Adrenal gland (tissue), 12 donors: ENCODE results near the gene IQSEC3. TPM values are rescaled to one million over a fixed set of nuclear protein-coding genes. Genes with fewer than 3 reads are reported as not detected.

Experiments used
- DNase-seq, 7 donors: peaks; one replicate each; pipeline ENCODE4 v3.0.0-alpha.2; 2019 to 2020
- H3K27ac ChIP-seq, 5 donors: fragments of 200-600 bp; sonication (generic) in 4 of 5; 1 replicate in 3 of 5; 2 replicates in 2 of 5; pipeline versions ENCODE4 v1.5.1 to v1.8.0; 2016 to 2020; ENCODE audit warnings: mild to moderate bottlenecking in 1 of 5
- H3K27me3 ChIP-seq: fragments of 200-600 bp; 2 replicates; pipeline ENCODE4 v1.8.0; 2021
- H3K36me3 ChIP-seq, 2 donors: fragments of 200-600 bp; replicated peaks in 1 of 2; 1 replicate in 1 of 2; 2 replicates in 1 of 2; pipeline versions ENCODE4 v1.5.1 to v1.8.0; 2018 to 2022
- H3K4me1 ChIP-seq, 2 donors: fragments of 200-600 bp; replicated peaks in 1 of 2; 1 replicate in 1 of 2; 2 replicates in 1 of 2; pipeline versions ENCODE4 v1.5.1 to v1.8.0; 2018 to 2021
- H3K4me3 ChIP-seq, 4 donors: fragments of 200-600 bp; sonication (generic) in 3 of 4; one replicate each; pipeline ENCODE4 v1.5.1; 2016 to 2018
- H3K9me3 ChIP-seq, 3 donors: fragments of 200-600 bp; sonication (generic) in 1 of 3; replicated peaks in 1 of 3; 1 replicate in 2 of 3; 2 replicates in 1 of 3; pipeline versions ENCODE4 v1.5.1 to v1.8.0; 2016 to 2021
- CTCF ChIP-seq, 6 experiments: fragments of 450-650 bp in 4 of 6; fragments of 200-600 bp in 2 of 6; sonication (generic) in 1 of 6; IDR thresholded peaks; 1 replicate in 5 of 6; 2 replicates in 1 of 6; pipeline versions ENCODE4 v1.5.1 to v1.8.0; 2016 to 2021; ENCODE audit warnings: antibody characterized with exemption in 6 of 6, mild to moderate bottlenecking in 2 of 6, moderate library complexity in 1 of 6
- POLR2A ChIP-seq, 2 donors: fragments of 450-650 bp; IDR thresholded peaks; one replicate each; pipeline ENCODE4 v1.6.1; 2017; ENCODE audit warnings: antibody characterized with exemption in 2 of 2, mild to moderate bottlenecking in 2 of 2, moderate library complexity in 1 of 2
- WGBS, 4 donors: extraction: QIAGEN DNeasy Blood & Tissue Kit in 2 of 4; methylation state at CpG; one replicate each; pipeline versions ENCODE4 v1.1.5 to v1.1.7; 2013 to 2017; 5-methylcytosine and 5-hydroxymethylcytosine counted together
- intact Hi-C, 2 donors: fragments of 100-400 bp; cut with DNase I; formaldehyde crosslinking; loops; one replicate each; pipeline versions ENCODE4 v1.14.1 to v1.15.0; 2022 to 2023
- polyA plus RNA-seq, 3 donors: library from polyadenylated mRNA; stranded (reverse); fragments of 200-250 nt in 2 of 3; fragments of 350-450 nt in 1 of 3; fragmentation: Illumina TruSeq in 1 of 3; extraction: RNeasy Lipid Tissue Mini Kit (QIAGEN cat#74804) in 1 of 3; gene quantifications; one replicate each; pipeline ENCODE4 v1.2.3, GENCODE V29; 2013 to 2014
- total RNA-seq, 9 donors: library from RNA; depleted of rRNA in 4 of 9; stranded (reverse); fragments of >200 nt in 4 of 9; fragments of 120-200 nt in 1 of 9; fragmentation: NEBNext Ultra II Directional in 1 of 9; extraction: Animal tissue kit (Norgen Biotek cat#: 25700) in 1 of 9; gene quantifications; one replicate each; pipeline versions ENCODE4 v1.1.0 to v1.2.4, GENCODE V29; 2013 to 2023
- donor health status: healthy with polysubstance abuse.
- donor health status: Bipolar disorder and iron deficiency.
- donor health status: DM: yes; HTN: yes; CAD: no.
- donor health status: DM: no; HTN: no; CAD: no.
- donor health status: DM: no; HTN: no; CAD: no.
- donor health status: DM: yes; HTN: yes; CAD: no.

The IQSEC3 gene
- total and polyA plus RNA-seq, 12 donors: 0.13 to 6.3 (median 1.00) TPM

- TF ChIP-seq CTCF (IDR thresholded peaks at IDR 0.05) (no peak), POLR2A (IDR thresholded peaks at IDR 0.05) (no peak)
- H3K36me3 ChIP-seq: no peaks in the 10 kb centered on the region
- no peak overlapping the region for H3K4me3 ChIP-seq
- no peak for DNase-seq
- no peaks in the 10 kb centered on the region for H3K4me1 ChIP-seq
- H3K27me3 ChIP-seq: no peaks in the 10 kb centered on the region
- no peak overlapping the region for H3K27ac ChIP-seq
- H3K9me3 ChIP-seq: no peaks in the 10 kb centered on the region
- intact Hi-C loops: no loop called here
- 79 to 83% (median 81%) methylated on average over 11 of the region's 11 CpGs for WGBS, 4 donors
These were observed 55.1 kb downstream of the IQSEC3 start for GRCh38 chr12:121647-122046.

DNA sequence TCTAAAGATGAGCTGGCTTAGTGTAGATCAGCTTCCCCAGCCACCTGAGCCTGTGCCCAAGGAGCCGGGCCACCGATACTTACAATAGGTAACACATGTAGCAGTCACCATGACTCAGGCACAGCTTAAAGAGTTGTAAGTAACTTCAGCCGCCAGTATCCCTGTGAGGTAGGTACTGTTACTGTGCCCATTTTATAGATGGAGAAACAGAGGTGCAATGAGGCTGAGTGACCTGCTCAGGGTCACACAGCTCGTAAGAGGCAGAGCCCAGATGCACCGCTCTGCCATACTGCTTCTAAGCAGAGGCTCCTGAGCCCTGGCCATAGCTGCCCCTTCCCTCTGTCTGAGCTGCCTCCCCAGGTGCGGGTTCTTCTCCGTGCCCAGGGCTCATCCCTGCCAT lies 58.5 kb downstream of the IQSEC3 start:
- no peak overlapping the region for H3K27ac ChIP-seq
- no peak overlapping the region for H3K4me3 ChIP-seq
- DNase-seq: no peak
- intact Hi-C loops: no loop called here
- H3K27me3 ChIP-seq: no peaks in the 10 kb centered on the region
- no peaks in the 10 kb centered on the region for H3K36me3 ChIP-seq
- H3K9me3 ChIP-seq: no peaks in the 10 kb centered on the region
- WGBS, 4 donors: 87 to 93% (median 89%) methylated on average over 7 of the region's 7 CpGs
- H3K4me1 ChIP-seq: no peaks in the 10 kb centered on the region
- TF ChIP-seq CTCF (IDR thresholded peaks at IDR 0.05) (no peak), POLR2A (IDR thresholded peaks at IDR 0.05) (no peak)

DNA sequence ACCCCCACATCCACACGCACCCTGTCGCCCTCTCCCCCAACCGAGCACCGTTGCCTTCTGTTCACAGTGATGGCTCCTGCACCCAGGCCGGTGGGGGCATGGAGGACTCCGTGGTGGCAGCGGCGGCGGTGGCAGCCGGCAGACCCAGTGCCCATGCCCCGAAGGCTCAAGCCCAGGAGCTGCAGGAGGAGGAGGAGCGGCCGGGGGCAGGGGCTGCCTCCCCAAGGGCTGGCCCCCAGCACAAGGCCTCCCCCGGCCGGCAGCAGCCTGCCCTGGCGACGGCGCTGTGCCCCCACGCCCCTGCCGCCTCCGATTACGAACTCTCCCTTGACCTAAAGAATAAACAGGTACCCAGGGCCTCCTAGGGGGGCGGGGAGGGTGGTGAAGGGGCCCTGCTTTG lies 59.0 kb downstream of the IQSEC3 start:
- DNase-seq: no peak
- Histone ChIP-seq H3K9me3 (no peaks in the 10 kb centered on the region), H3K4me1 (no peaks in the 10 kb centered on the region), H3K27me3 (no peaks in the 10 kb centered on the region), H3K36me3 (no peaks in the 10 kb centered on the region), H3K4me3 (no peak overlapping the region), H3K27ac (no peak overlapping the region)
- intact Hi-C loops: no loop called here
- 60 to 74% (median 72%) methylated on average over 5 to 23 of the region's 23 CpGs for WGBS, 4 donors
- TF ChIP-seq POLR2A (IDR thresholded peaks at IDR 0.05): no peak
- no peak for TF ChIP-seq CTCF (IDR thresholded peaks at IDR 0.05)

DNA sequence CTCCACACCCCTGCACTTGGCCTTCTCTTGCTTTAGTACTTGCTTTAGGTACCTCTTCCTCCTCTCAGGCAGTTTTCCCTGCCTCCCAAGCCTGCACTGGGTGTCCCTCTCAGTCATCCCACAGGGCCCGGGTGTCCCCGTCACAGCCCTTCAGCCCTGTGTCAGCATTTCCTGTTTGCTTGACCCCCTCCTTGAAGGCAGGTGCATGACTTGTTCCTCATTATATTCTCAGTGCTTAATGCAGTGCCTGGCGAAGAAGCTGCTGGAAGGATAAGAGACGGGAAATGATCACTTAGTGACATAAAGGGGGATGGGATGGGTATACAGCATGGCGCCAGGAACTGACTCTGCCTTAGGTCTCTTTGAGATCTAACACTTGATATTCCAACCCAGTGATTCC lies 61.5 kb downstream of the IQSEC3 start:
- DNase-seq: peak in 3 of 7 donors; percentile 32 to 65 (median 38)
- Histone ChIP-seq H3K27me3 (no peaks in the 10 kb centered on the region), H3K36me3 (no peaks in the 10 kb centered on the region), H3K4me1 (no peaks in the 10 kb centered on the region), H3K4me3 (no peak overlapping the region), H3K27ac (no peak overlapping the region), H3K9me3 (no peaks in the 10 kb centered on the region)
- WGBS, 4 donors: 62 to 83% (median 75%) methylated on average over 5 of the region's 5 CpGs
- TF ChIP-seq POLR2A (IDR thresholded peaks at IDR 0.05): no peak
- no peak for TF ChIP-seq CTCF (IDR thresholded peaks at IDR 0.05)
- intact Hi-C loops: no loop called here
